Measurements from ENCODE around the gene MAP3K20. TPM values are rescaled to one million over a fixed set of nuclear protein-coding genes. Genes with fewer than 3 reads are reported as not detected.
"Not testable (repeated sequence)": the region's sequence is repeated elsewhere in the genome, so short reads cannot be mapped to it uniquely, and the experiment has no call there.

Gene MAP3K20
- polyA plus RNA-seq, 1 donor from 2014 or later = 7.9 TPM

DNA sequence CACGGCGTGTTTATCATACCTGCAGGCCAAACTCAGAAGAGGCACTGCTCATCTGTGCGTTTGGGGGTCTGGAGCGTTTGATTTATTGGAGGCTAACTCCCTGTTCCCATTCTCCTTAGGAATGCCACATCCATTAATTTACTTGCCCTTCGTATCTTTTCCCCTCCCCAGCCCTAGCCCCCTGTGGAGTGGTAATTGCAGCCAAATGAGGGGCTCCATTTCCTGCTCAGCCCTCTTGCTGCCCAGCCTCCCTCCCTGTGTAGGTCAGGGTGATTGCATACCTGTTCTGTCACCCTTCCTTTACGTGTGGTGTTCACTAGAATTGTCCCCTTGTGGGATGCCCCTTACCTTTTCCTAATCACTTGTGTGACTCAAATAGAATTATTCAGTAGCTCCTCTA is 120.4 kb downstream of the MAP3K20 start:
- Mint-ChIP-seq H3K4me3 (no peak overlapping the region), H3K27ac (no peak overlapping the region), H3K4me1 (no peaks in the 10 kb centered on the region), H3K9me3 (no peaks in the 10 kb centered on the region), H3K36me3 (peaks cover 3% of the 10 kb centered on the region), H3K27me3 (no peaks in the 10 kb centered on the region)

DNA sequence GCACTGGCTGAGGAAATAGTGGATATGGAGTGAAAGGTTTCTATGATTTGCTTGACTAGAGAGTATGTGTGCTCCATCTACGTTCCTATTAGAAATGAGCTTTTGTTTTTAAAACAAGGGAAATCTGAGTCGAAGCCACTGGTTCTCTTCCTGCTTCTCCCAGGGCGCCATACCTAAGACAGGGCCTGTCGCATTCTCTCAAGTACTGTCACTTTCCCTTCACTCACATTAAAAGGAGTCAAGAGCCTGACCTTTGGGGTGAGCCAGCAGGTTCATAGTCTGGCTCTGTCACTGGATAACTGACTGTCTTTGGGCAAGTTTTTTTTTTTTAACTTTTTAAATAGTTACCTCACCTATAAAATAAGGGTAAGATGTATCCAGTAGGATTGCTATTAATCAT is 121.0 kb downstream of the MAP3K20 start:
- H3K4me1 Mint-ChIP-seq = no peaks in the 10 kb centered on the region
- H3K27me3 Mint-ChIP-seq = no peaks in the 10 kb centered on the region
- no peak overlapping the region for H3K27ac Mint-ChIP-seq
- H3K9me3 Mint-ChIP-seq = no peaks in the 10 kb centered on the region
- peaks cover 3% of the 10 kb centered on the region for H3K36me3 Mint-ChIP-seq
- no peak overlapping the region for H3K4me3 Mint-ChIP-seq

DNA sequence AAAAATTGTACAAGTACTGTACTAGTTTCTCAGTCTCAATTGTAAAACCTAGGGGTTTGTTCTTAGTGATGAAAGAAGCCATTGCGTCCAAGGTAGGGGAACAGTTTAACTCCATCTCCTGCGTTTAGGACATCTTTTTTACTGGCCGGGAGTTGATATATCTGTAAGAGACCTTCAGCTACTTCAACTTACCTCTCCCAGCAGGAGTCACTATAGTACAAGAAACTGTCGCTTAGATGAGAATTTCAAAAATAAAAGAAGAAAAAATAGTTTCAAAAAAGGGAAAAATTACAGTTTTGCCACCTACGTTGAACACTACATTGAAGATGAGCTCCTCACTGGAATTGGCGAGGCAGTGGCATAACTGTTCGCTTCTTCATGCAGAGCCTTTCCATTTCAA is 122.7 kb downstream of the MAP3K20 start:
- peaks cover 3% of the 10 kb centered on the region for H3K36me3 Mint-ChIP-seq

DNA sequence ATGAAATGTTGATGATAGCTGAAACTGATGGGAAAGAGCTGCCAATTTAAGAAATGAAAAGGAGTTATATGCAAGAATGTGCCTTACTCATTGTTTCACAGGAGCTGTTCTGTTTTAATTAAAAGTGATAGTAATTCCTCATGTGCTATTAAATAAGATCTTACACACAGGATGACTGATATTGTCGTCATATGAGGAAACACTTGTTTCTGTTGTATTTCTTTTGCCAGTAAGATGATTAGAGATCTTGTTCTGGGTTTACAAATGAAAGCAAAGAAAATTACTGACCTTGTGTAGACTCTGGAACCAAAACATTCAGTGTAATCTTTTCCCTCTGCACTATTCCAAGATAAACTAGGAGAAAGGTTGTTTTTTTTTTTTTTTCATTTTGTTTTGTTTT is 123.6 kb downstream of the MAP3K20 start:
- peaks cover 5% of the 10 kb centered on the region for H3K36me3 Mint-ChIP-seq
- no peak overlapping the region for H3K4me3 Mint-ChIP-seq
- H3K4me1 Mint-ChIP-seq = no peaks in the 10 kb centered on the region
- H3K27me3 Mint-ChIP-seq = no peaks in the 10 kb centered on the region
- H3K9me3 Mint-ChIP-seq = no peaks in the 10 kb centered on the region
- H3K27ac Mint-ChIP-seq = no peak overlapping the region

More for the DNA sequence above, 122.7 kb downstream of the MAP3K20 start:
- Mint-ChIP-seq H3K4me3 (no peak overlapping the region), H3K27me3 (no peaks in the 10 kb centered on the region), H3K27ac (no peak overlapping the region), H3K4me1 (no peaks in the 10 kb centered on the region), H3K9me3 (no peaks in the 10 kb centered on the region)

DNA sequence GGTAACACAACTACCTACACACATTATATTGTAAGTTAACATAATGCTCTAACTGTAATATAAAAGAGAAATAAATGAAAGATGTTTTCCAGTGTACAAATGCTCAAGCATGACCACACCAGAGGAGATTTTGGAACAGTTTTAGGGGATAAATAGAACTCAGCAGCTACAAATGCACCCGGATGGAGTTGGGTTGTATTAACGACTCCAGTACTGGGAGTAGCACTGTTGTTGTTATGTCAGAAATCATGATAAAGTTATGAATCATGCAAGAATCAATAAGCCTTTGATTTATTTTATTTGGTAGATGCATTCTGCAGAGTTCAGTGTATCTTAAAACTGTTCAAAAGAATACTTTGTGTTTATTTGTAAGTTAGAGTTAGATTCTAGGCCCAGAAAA is 126.9 kb downstream of the MAP3K20 start:
- Mint-ChIP-seq H3K36me3 (peaks cover 11% of the 10 kb centered on the region), H3K4me3 (no peak overlapping the region), H3K27me3 (no peaks in the 10 kb centered on the region), H3K9me3 (no peaks in the 10 kb centered on the region), H3K4me1 (no peaks in the 10 kb centered on the region), H3K27ac (no peak overlapping the region)

DNA sequence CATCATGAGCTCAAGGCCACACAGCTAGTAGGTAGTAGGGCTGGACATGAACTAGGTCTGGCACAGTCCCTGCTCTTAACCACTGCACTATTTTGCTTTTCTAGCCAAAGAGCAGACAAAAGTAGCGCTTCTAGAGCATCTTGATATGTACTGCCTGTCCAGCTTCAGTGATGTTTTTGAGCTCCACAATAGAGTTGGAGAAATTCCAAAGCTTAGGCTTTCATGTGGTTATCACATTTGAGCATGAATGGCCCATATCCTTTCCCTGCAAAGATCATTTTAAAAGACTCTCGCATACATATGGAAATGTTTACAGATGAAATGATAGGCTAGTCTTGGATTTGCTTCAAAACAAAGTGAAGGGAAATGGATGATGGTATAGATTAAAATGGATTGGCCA is 128.7 kb downstream of the MAP3K20 start:
- Mint-ChIP-seq H3K36me3 (peaks cover 9% of the 10 kb centered on the region), H3K9me3 (no peaks in the 10 kb centered on the region), H3K27ac (no peak overlapping the region), H3K4me3 (no peak overlapping the region), H3K4me1 (no peaks in the 10 kb centered on the region), H3K27me3 (no peaks in the 10 kb centered on the region)

DNA sequence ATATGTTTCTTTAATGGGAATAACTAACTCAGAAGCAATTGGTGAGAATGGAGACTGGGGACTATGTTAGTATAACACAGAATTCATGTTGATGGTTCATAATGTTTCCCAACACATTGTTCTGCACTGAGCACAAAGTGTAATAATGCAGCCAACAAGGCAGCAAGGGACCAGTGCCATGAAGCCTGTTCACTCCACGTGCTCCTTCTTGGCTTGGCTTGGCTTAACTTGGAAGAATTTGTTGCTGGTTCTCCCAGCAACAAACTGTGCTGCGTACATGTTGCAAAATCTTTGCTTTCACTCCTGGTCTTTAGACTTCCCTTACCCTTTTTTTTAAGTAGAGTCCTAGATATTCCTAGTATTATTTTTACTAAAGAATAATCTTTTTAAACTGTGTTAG is 129.7 kb downstream of the MAP3K20 start:
- H3K27ac Mint-ChIP-seq = no peak overlapping the region
- no peak overlapping the region for H3K4me3 Mint-ChIP-seq
- no peaks in the 10 kb centered on the region for H3K9me3 Mint-ChIP-seq
- no peaks in the 10 kb centered on the region for H3K27me3 Mint-ChIP-seq
- peaks cover 0 to 2% (median 0%) of the 10 kb centered on the region in 3 donors for H3K4me1 Mint-ChIP-seq
- peaks cover 9% of the 10 kb centered on the region for H3K36me3 Mint-ChIP-seq

DNA sequence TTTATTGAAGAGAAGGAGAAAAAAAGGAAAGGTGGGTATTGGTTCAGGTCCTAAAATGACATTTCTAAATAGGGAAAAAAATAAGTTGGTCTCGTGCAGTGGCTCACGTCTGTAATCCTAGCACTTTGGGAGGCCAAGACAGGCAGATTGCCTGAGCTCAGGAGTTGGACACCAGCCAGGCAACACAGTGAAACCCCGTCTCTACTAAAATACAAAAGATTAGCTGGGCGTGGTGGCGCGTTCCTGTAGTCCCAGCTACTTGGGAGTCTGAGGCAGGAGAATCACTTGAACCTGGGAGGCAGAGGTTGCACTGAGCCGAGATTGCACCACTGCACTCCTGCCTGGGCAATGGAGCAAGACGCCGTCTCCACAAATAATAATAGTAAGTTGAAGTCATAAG is 131.5 kb downstream of the MAP3K20 start:
- H3K9me3 Mint-ChIP-seq, H3K4me3 Mint-ChIP-seq, H3K36me3 Mint-ChIP-seq, H3K27me3 Mint-ChIP-seq, H3K4me1 Mint-ChIP-seq, H3K27ac Mint-ChIP-seq: not testable (repeated sequence)

DNA sequence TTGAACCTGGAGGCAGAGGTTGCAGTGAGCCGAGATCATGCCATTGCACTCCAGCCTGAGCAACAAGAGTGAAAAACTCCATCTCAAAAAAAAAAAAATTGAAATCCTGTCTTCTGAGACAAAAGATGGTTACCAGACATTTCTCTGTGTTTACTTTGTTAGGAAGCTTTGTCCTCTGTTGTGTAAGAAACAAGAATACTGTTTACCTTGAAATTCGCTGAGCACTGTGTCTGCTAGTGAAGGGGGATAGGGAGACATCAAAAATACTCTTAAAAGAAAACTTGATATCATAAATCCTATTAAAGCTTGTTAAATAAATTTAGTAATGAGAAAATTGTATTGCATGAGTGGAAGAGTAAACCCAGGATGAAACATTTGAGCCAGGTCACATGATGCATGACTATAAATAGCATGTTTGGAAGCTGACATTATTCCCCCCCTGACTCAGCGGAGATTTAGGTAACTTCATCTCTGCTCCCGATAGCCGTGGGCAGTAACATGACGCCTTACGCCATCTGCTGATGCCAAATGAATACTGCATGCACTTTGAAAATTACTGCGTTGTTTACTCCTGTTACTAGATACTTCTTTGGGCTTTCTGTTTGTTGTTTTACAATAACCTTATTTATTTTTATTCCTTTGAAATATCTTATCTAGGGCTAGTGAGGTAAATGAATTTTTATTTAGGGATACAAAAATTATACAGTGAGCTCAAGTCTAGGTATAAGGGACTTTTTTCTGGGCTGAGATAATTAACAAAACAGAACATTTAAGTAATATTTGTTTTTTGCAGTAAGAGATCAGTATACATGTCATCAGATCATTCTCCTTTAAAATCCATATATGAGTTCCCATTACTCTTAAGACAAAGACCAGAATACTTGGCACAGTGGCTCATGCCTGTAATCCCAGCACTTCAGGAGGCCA is 134.9 kb downstream of the MAP3K20 start:
- no peaks in the 10 kb centered on the region for H3K27me3 Mint-ChIP-seq
- peaks cover 6% of the 10 kb centered on the region for H3K36me3 Mint-ChIP-seq
- peaks cover 0 to 5% (median 0%) of the 10 kb centered on the region in 3 donors for H3K4me1 Mint-ChIP-seq
- H3K27ac Mint-ChIP-seq = peak overlapping the region in 1 of 3 donors; percentile 12
- H3K4me3 Mint-ChIP-seq = no peak overlapping the region
- no peaks in the 10 kb centered on the region for H3K9me3 Mint-ChIP-seq

DNA sequence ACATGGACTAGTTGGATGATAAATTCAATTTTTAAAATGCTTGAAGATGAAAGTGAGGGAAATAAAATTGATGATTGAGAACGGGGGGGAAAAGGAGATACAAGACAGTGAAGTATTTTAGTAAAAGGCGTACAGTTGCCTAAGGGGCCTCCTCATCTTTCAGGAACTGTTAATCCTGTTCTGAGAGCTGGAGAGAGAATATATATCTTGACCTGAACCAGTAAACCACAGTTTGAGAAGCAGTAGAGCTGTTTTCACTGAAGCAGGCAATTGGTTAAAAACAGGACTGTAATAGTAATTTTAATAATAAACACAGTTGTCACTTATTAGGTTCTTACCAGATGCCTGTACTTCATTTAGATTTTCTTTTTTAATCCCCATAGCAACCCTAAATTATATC is 137.5 kb downstream of the MAP3K20 start:
- H3K27me3 Mint-ChIP-seq = no peaks in the 10 kb centered on the region

DNA sequence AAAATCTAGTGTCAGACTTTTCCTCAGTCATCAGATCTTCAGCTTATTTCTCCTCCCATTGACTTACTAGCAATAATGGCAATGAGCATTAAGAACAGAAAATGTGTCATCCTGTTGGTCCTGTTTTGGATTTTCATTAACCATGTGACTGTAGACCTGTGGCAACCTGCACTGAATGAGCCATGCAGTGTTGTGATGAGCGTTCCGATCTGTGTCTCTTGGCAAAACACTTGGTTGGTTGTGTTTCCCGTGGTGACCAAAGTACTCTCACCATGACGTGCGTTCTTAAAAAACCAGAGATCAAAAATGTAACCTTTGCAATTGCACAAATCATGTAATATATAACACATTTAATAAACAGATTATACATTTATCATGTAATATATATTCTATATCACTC is 138.6 kb downstream of the MAP3K20 start:
- Mint-ChIP-seq H3K27me3 (no peaks in the 10 kb centered on the region), H3K27ac (no peak overlapping the region), H3K36me3 (no peaks in the 10 kb centered on the region), H3K4me3 (no peak overlapping the region), H3K9me3 (no peaks in the 10 kb centered on the region), H3K4me1 (peaks cover 0 to 5% (median 2%) of the 10 kb centered on the region in 3 donors)

More for the DNA sequence above, 137.5 kb downstream of the MAP3K20 start:
- Mint-ChIP-seq H3K4me3 (no peak overlapping the region), H3K9me3 (no peaks in the 10 kb centered on the region), H3K4me1 (peaks cover 0 to 5% (median 0%) of the 10 kb centered on the region in 3 donors), H3K27ac (no peak overlapping the region), H3K36me3 (no peaks in the 10 kb centered on the region)

DNA sequence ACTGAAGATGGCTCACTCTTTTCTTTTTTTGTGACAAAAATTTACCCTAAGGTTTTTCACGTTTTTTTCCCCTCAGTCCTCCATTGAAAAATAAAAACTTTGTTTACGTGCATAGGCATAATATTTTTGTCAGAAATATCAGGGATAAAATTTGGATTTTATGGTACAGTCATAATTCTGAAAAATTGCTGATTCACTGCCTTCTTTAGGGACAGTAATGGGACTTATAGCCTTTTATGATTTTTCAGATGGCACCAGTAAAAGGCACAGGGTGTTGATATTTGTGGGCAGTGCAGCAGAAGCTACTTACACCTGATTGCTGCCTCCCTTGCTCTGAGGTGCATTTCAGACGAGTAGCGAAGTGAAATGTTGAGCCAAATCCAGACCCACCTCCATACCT is 139.7 kb downstream of the MAP3K20 start:
- H3K36me3 Mint-ChIP-seq = no peaks in the 10 kb centered on the region
- H3K4me1 Mint-ChIP-seq = peaks cover 0 to 4% (median 2%) of the 10 kb centered on the region in 3 donors
- no peak overlapping the region for H3K4me3 Mint-ChIP-seq
- H3K27ac Mint-ChIP-seq = peak overlapping the region in 1 of 3 donors; percentile 31
- no peaks in the 10 kb centered on the region for H3K9me3 Mint-ChIP-seq
- no peaks in the 10 kb centered on the region for H3K27me3 Mint-ChIP-seq

DNA sequence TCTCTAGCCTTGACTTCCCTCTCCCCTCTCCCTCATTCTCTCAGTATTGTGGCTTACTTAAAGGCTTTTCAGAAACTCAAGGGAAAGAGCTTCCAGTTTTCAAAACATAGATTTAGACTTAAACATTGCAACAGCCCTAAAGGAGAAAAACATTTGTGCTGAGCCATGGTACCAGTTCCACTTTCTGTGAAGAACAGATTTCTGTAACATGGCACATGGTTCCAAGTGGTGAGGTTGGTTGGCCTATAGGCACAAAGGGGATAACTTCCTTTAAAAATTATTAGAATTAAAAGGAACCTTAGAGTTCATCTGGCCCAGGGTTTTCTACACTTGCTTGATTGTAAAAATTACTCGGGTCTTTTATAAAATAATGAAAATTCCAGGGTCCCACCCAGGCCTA is 140.4 kb downstream of the MAP3K20 start:
- no peak overlapping the region for H3K27ac Mint-ChIP-seq
- no peaks in the 10 kb centered on the region for H3K36me3 Mint-ChIP-seq
- no peaks in the 10 kb centered on the region for H3K9me3 Mint-ChIP-seq
- no peak overlapping the region for H3K4me3 Mint-ChIP-seq
- H3K27me3 Mint-ChIP-seq = no peaks in the 10 kb centered on the region
- peaks cover 0 to 2% (median 0%) of the 10 kb centered on the region in 3 donors for H3K4me1 Mint-ChIP-seq

DNA sequence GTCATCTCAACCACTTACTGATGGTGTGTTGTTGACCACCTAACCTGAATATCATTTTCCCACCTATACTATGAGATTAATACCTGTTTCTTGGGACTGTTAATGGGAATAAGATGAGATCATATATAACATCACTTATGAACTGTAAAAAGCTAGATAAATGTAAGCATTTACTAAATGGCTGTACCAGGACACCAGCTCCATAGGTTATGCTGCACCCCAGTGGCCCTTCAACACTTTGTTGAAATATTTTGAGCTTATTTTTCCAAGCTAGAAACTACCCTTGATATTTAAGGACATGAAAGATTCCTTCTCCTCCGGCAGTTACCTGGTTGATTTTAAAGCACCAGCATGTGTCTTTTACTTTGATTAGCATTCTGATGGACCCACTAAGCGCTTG is 141.0 kb downstream of the MAP3K20 start:
- Mint-ChIP-seq H3K27me3 (no peaks in the 10 kb centered on the region), H3K9me3 (no peaks in the 10 kb centered on the region), H3K27ac (no peak overlapping the region), H3K4me3 (no peak overlapping the region), H3K36me3 (no peaks in the 10 kb centered on the region), H3K4me1 (peaks cover 0 to 2% (median 0%) of the 10 kb centered on the region in 3 donors)

DNA sequence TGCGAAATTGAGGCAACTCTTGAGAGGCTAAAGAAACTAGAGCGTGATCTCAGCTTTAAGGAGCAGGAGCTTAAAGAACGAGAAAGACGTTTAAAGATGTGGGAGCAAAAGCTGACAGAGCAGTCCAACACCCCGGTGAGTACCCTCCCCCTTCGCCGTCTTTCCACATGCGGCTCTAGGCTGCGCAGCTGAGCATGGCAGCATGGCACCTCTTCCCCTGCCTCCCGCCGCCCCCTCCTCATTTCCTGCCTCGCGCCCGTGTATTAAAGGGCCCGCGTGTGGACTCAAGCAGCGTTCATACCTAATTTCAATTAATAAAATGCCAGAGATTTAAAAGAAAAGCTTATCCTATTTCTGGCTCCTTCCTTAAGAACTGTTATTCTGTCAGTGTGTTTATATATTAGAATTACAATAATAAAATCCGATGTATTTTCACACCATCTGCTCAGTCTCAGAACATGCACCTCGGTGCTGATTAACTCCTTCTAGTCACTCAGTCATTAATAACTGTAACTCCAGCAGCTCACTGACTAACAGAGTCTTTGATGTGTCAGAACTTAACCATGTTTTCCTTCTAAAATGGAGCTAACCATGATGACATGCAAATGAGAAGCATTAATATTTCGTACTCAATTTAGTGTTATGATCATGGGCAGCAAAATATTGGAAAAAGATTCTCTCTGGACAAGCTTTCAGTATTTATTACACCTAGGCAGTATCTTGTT is 141.6 kb downstream of the MAP3K20 start:
- H3K4me1 Mint-ChIP-seq = peaks cover 0 to 2% (median 0%) of the 10 kb centered on the region in 3 donors
- H3K27me3 Mint-ChIP-seq = no peaks in the 10 kb centered on the region
- no peaks in the 10 kb centered on the region for H3K36me3 Mint-ChIP-seq
- H3K4me3 Mint-ChIP-seq = no peak overlapping the region
- H3K9me3 Mint-ChIP-seq = no peaks in the 10 kb centered on the region
- H3K27ac Mint-ChIP-seq = no peak overlapping the region
